ENCODE data around the gene TRMT1.

Gene TRMT1

GRCh38 chr19:13074378-13074777, 42.2 kb downstream of the TRMT1 start:
- TF ChIP-seq CTCF (IDR thresholded peaks at IDR 0.05; ENCODE audit: control extremely low read depth, extremely low read depth, low read depth, missing control alignments) = no peak
- CTCF ChIA-PET = interaction anchor here (1.3 to 10.8 kb wide), 4 partner anchors 10 to 109 kb away, joined by 3 to 102 read pairs (median 28); no protein-coding TSS in a partner anchor
- POLR2A ChIA-PET = interaction anchor here (0.6 kb wide), 1 partner anchor 280 kb away, joined by 5 read pairs; no protein-coding TSS in a partner anchor
- no peak for DNase-seq (ENCODE audit: extremely low spot score)

GRCh38 chr19:13073263-13073662, 43.3 kb downstream of the TRMT1 start:
- DNase-seq (ENCODE audit: extremely low spot score) = no peak
- no peak for TF ChIP-seq CTCF (IDR thresholded peaks at IDR 0.05; ENCODE audit: control extremely low read depth, extremely low read depth, low read depth, missing control alignments)
- CTCF ChIA-PET = interaction anchor here (0.9 to 10.8 kb wide), 6 partner anchors 9 to 300 kb away, joined by 3 to 102 read pairs (median 8); no protein-coding TSS in a partner anchor
- POLR2A ChIA-PET = no interaction called here

GRCh38 chr19:13072188-13072908, 44.2 kb downstream of the TRMT1 start:
- DNase-seq (ENCODE audit: extremely low spot score) = no peak
- TF ChIP-seq CTCF (IDR thresholded peaks at IDR 0.05; ENCODE audit: control extremely low read depth, extremely low read depth, low read depth, missing control alignments) = no peak
- CTCF ChIA-PET = interaction anchor here (1.0 to 10.8 kb wide), 5 partner anchors 12 to 107 kb away, joined by 4 to 102 read pairs (median 12); no protein-coding TSS in a partner anchor
- POLR2A ChIA-PET = no interaction called here

GRCh38 chr19:13071444-13072187, 44.9 kb downstream of the TRMT1 start:
- CTCF ChIA-PET = interaction anchor here (1.0 to 10.8 kb wide), 5 partner anchors 11 to 106 kb away, joined by 4 to 102 read pairs (median 12); no protein-coding TSS in a partner anchor
- no peak for TF ChIP-seq CTCF (IDR thresholded peaks at IDR 0.05; ENCODE audit: control extremely low read depth, extremely low read depth, low read depth, missing control alignments)
- POLR2A ChIA-PET = no interaction called here
- DNase-seq (ENCODE audit: extremely low spot score) = no peak

- ChIA-PET CTCF (interaction anchor here (1.0 to 10.8 kb wide), 4 partner anchors 10 to 93 kb away, joined by 3 to 102 read pairs (median 26); no protein-coding TSS in a partner anchor), POLR2A (no interaction called here)
- DNase-seq (ENCODE audit: extremely low spot score) = no peak
- TF ChIP-seq CTCF (IDR thresholded peaks at IDR 0.05; ENCODE audit: control extremely low read depth, extremely low read depth, low read depth, missing control alignments) = no peak
Observed at GRCh38 chr19:13070425-13071140, 46.0 kb downstream of the TRMT1 start.
